Endothelial cell of umbilical vein (primary cell): ENCODE data around the gene MED17. TPM values are rescaled to one million over a fixed set of nuclear protein-coding genes. Genes with fewer than 3 reads are reported as not detected.

ENCODE experiments used
- BruUV-seq: library from RNA; stranded (reverse); fragments of 400-500 nt; replicated peaks from 2 replicates; lab custom pipeline; 2021; lab: Mats Ljungman, UMichigan
- CTCF ChIA-PET: fragments of 300-600, 350-600 bp; sonication (Branson Sonifier 250); formaldehyde crosslinking; loops from one replicate; lab custom pipeline; 2021; ENCODE audit warnings: antibody characterized with exemption, inconsistent platforms; lab: Charles Lee
- POLR2A ChIA-PET: fragments of 300-600, 350-600 bp; sonication (Branson Sonifier 250); formaldehyde crosslinking; loops from one replicate; lab custom pipeline; 2021; ENCODE audit warnings: antibody characterized with exemption, inconsistent platforms; lab: Charles Lee
- DNase-seq: peaks from one replicate; pipeline ENCODE4 v3.0.0-alpha.2; 2011; ENCODE audit warnings: low read depth, low spot score
- FAIRE-seq: peaks from 2 replicates; lab custom pipeline; 2011; peaks lifted over from hg19 to GRCh38; lab: Jason Lieb, UNC
- H2AFZ ChIP-seq: 2 replicates; pipeline ENCODE4 v1.6.0; 2012; ENCODE audit warnings: low read depth, low read length, control low read depth, inconsistent platforms
- H3K27ac ChIP-seq: 2 replicates; pipeline ENCODE4 v1.5.1; 2011; ENCODE audit warnings: low read depth, mild to moderate bottlenecking, control low read depth, low read length, moderate library complexity; ENCODE audit not compliant: insufficient read depth
- H3K27me3 ChIP-seq, 2 experiments: 2 replicates each; pipeline versions ENCODE4 v1.6.0 to v1.6.1; 2011; ENCODE audit warnings: low read length in 2 of 2, mixed read lengths in 1 of 2; ENCODE audit not compliant: control insufficient read depth in 2 of 2, insufficient read depth in 2 of 2
- H3K36me3 ChIP-seq, 2 experiments: 2 replicates in 1 of 2; 3 replicates in 1 of 2; pipeline ENCODE4 v1.5.1; 2011; ENCODE audit warnings: low read length in 2 of 2, mild to moderate bottlenecking in 1 of 2, moderate library complexity in 1 of 2; ENCODE audit not compliant: control insufficient read depth in 2 of 2, insufficient read depth in 2 of 2; ENCODE audit errors: extremely low read depth in 1 of 2
- H3K4me1 ChIP-seq: 3 replicates; pipeline ENCODE4 v1.5.1; 2011; ENCODE audit warnings: mild to moderate bottlenecking, low read length; ENCODE audit not compliant: control insufficient read depth, insufficient read depth; ENCODE audit errors: extremely low read depth
- H3K4me2 ChIP-seq: 2 replicates; pipeline ENCODE4 v1.6.1; 2011; ENCODE audit warnings: low read length, control low read depth, mixed read lengths; ENCODE audit not compliant: insufficient read depth
- H3K4me3 ChIP-seq, 3 experiments: fragments of 200-600 bp in 1 of 3; sonication (generic), shearing (Covaris generic) in 1 of 3; replicated peaks in 1 of 3; 2 replicates each; pipeline ENCODE4 v1.5.1; 2011 to 2016; ENCODE audit warnings: control low read depth in 3 of 3, low read length in 3 of 3, mild to moderate bottlenecking in 2 of 3, inconsistent platforms in 1 of 3, low read depth in 1 of 3, moderate library complexity in 1 of 3; ENCODE audit not compliant: insufficient read depth in 1 of 3
- H3K79me2 ChIP-seq: 2 replicates; pipeline ENCODE4 v1.6.0; 2012; ENCODE audit warnings: low read length, inconsistent platforms; ENCODE audit not compliant: control insufficient read depth, insufficient read depth
- H3K9ac ChIP-seq: replicated peaks from 2 replicates; pipeline ENCODE3; 2011; ENCODE audit warnings: low read length, control low read depth; ENCODE audit not compliant: insufficient read depth; ENCODE audit errors: extremely low read depth
- H3K9me1 ChIP-seq: replicated peaks from 3 replicates; pipeline ENCODE4 v1.6.0; 2011; ENCODE audit warnings: mild to moderate bottlenecking, low read length; ENCODE audit not compliant: control insufficient read depth, insufficient read depth; ENCODE audit errors: extremely low read depth
- H3K9me3 ChIP-seq: replicated peaks from 2 replicates; pipeline ENCODE4 v1.5.1; 2012; ENCODE audit warnings: low read length, inconsistent platforms; ENCODE audit not compliant: control insufficient read depth, insufficient read depth
- H4K20me1 ChIP-seq: replicated peaks from 2 replicates; pipeline ENCODE3; 2011; ENCODE audit warnings: mild to moderate bottlenecking, low read length; ENCODE audit not compliant: control insufficient read depth, insufficient read depth; ENCODE audit errors: extremely low read depth
- CTCF ChIP-seq, 2 donors: IDR thresholded peaks; 1 replicate in 1 of 2; 2 replicates in 1 of 2; pipeline ENCODE4 v1.5.1; 2011; ENCODE audit warnings: low read length in 2 of 2, mild to moderate bottlenecking in 2 of 2, moderate library complexity in 2 of 2, control low read depth in 1 of 2, inconsistent platforms in 1 of 2, low read depth in 1 of 2; ENCODE audit not compliant: insufficient read depth in 1 of 2; ENCODE audit errors: extremely low read depth in 1 of 2
- EZH2 ChIP-seq: IDR thresholded peaks from 2 replicates; pipeline ENCODE4 v1.6.1; 2012; ENCODE audit warnings: borderline replicate concordance, low read depth, mild to moderate bottlenecking, moderate library complexity, low read length, inconsistent platforms; ENCODE audit not compliant: severe bottlenecking
- FOS ChIP-seq: IDR thresholded peaks from 2 replicates; pipeline ENCODE4 v1.6.1; 2011; ENCODE audit warnings: mild to moderate bottlenecking, low read length, moderate library complexity, borderline replicate concordance; ENCODE audit not compliant: insufficient read depth
- GATA2 ChIP-seq: IDR thresholded peaks from 2 replicates; pipeline ENCODE4 v1.7.0; 2011; ENCODE audit warnings: low read depth, mild to moderate bottlenecking, moderate library complexity, mixed read lengths, low read length; ENCODE audit not compliant: insufficient read length, insufficient read depth
- JUN ChIP-seq: IDR thresholded peaks from 2 replicates; pipeline ENCODE4 v1.6.1; 2011; ENCODE audit warnings: borderline replicate concordance, low read depth; ENCODE audit not compliant: insufficient read length, insufficient read depth
- MAX ChIP-seq: IDR thresholded peaks from 2 replicates; pipeline ENCODE4 v1.6.1; 2011; ENCODE audit not compliant: insufficient read depth, insufficient read length
- MYC ChIP-seq: IDR thresholded peaks from one replicate; pipeline ENCODE4 v1.6.1; 2011; ENCODE audit warnings: mild to moderate bottlenecking, low read depth, low read length
- POLR2A ChIP-seq: IDR thresholded peaks from 2 replicates; pipeline ENCODE4 v1.6.1; 2012; ENCODE audit warnings: low read depth, mild to moderate bottlenecking, control low read depth, low read length
- POLR2AphosphoS5 ChIP-seq: IDR thresholded peaks from 2 replicates; pipeline ENCODE4 v1.6.1; 2012; ENCODE audit warnings: low read depth, mild to moderate bottlenecking, control low read depth, low read length, moderate library complexity; ENCODE audit not compliant: insufficient read depth
- dilution Hi-C: fragments of 300-500 bp; cut with MboI; formaldehyde crosslinking; loops from one replicate; pipeline ENCODE4 v1.15.0; 2019; ENCODE audit warnings: low sequenced_read_pairs; ENCODE audit not compliant: extremely low pct_ligation_motif_present
- intact Hi-C: fragments of 100-400 bp; cut with micrococcal nuclease; formaldehyde crosslinking; loops from one replicate; pipeline ENCODE4 v1.10.0; 2022
- polyA plus RNA-seq, 4 experiments: library from polyadenylated mRNA; depleted of rRNA in 3 of 4; stranded (reverse) in 3 of 4; unstranded in 1 of 4; fragments of >200 nt; gene quantifications; 2 replicates each; pipeline versions ENCODE4 v1.2.1 to v1.2.3, GENCODE V29; 2011 to 2012; ENCODE audit warnings: missing spikeins in 1 of 4
- total RNA-seq: library from RNA; stranded (reverse); gene quantifications from 2 replicates; pipeline ENCODE4 v1.2.3, GENCODE V29; 2021

Gene MED17
- total and polyA plus RNA-seq, 2 donors (not counting 3 experiments of a cell fraction or from before 2014, with no cell fraction given): 11.3 to 40.6 TPM

GRCh38 chr11:93766504-93766903 lies 17.6 kb upstream of the MED17 start:
- no peak for FAIRE-seq
- dilution Hi-C loops: no loop called here

More at GRCh38 chr11:93766504-93766903, 17.6 kb upstream of the MED17 start:
- no peaks in the 10 kb centered on the region for H3K4me1 ChIP-seq
- H3K4me2 ChIP-seq: no peak overlapping the region
- H2AFZ ChIP-seq: no peak overlapping the region
- TF ChIP-seq MAX: no peak
- no peak for TF ChIP-seq CTCF (IDR thresholded peaks at IDR 0.05; ENCODE audit: extremely low read depth in 1 of 2, insufficient read depth in 1 of 2, low read depth in 1 of 2, low read length in 2 of 2)
- TF ChIP-seq EZH2: no peak
- TF ChIP-seq MYC: no peak
- no peak for TF ChIP-seq POLR2A
- TF ChIP-seq POLR2AphosphoS5: no peak
- no peak for TF ChIP-seq FOS
- no peak for TF ChIP-seq GATA2
- no peak for TF ChIP-seq JUN
- no peaks in the 10 kb centered on the region for H3K36me3 ChIP-seq
- no peaks in the 10 kb centered on the region for H3K27me3 ChIP-seq
- H3K27ac ChIP-seq: no peak overlapping the region
- intact Hi-C loops: no loop called here
- CTCF ChIA-PET: interaction anchor here (1.1 kb wide), 1 partner anchor 13 kb away, joined by 4 read pairs; no protein-coding TSS in a partner anchor
- POLR2A ChIA-PET: interaction anchor here (0.6 kb wide), 1 partner anchor 11 kb away, joined by 3 read pairs; no protein-coding TSS in a partner anchor
- H3K9me3 ChIP-seq: no peaks in the 10 kb centered on the region
- no peak for DNase-seq
- H3K4me3 ChIP-seq: no peak overlapping the region
- no peaks in the 10 kb centered on the region for H3K79me2 ChIP-seq
- H3K9me1 ChIP-seq: no peaks in the 10 kb centered on the region
- H4K20me1 ChIP-seq: no peaks in the 10 kb centered on the region
- BruUV-seq: no TSS peak
- H3K9ac ChIP-seq: no peak overlapping the region
